ENCODE measurements around the gene BRME1. TPM values are rescaled to one million over a fixed set of nuclear protein-coding genes. Genes with fewer than 3 reads are reported as not detected.
"Not testable (repeated sequence)": the region's sequence is repeated elsewhere in the genome, so short reads cannot be mapped to it uniquely, and the experiment has no call there.

The BRME1 gene
- polyA plus RNA-seq, 3 donors, result 0.05 to 0.28 TPM; not detected in 1

DNA sequence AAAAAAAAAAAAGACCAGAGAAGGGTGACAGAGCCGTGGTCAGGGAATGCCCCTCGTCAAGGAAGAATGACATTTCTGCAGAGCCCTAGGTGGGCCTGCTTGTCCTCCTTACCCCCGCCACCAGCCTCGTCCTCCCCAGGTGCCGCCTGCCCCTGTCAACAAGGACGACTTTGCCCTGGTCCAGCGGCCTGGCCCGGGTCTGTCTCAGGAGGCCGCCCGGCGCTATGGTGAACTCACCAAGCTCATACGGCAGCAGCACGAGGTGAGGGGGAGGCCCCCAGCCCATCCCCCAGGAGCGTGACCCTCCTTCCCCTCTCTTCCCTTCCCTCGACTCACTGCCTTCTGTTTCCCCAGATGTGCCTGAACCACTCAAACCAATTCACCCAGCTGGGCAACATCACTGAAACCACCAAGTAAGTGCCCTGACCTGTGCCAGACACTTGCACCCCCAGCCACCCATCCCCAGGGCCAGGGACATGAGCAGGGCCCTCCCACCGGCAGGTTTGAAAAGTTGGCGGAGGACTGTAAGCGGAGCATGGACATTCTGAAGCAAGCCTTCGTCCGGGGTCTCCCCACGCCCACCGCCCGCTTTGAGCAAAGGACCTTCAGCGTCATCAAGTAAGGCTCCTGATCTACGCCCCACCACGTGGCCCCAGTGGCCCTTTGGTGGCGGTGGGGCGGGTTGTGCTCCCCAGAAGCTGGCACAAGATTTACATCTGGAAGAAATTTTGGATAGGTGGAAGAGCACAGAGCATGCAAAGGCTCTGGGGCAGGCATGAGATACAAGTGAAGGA is 17.5 kb upstream of the BRME1 start:
- Mint-ChIP-seq H3K27me3 (ENCODE audit: low read depth in 3 of 3) (no peaks in the 10 kb centered on the region), H3K36me3 (peaks cover 68 to 95% of the 10 kb centered on the region in 2 donors), H3K4me3 (peak overlapping the region in 1 of 2 donors; percentile 1), H3K4me1 (peaks cover 15% of the 10 kb centered on the region), H3K9me3 (peaks cover 6 to 11% (median 8%) of the 10 kb centered on the region in 7 donors), H3K27ac (peak overlapping the region in 1 of 7 donors; percentile 64)
- Histone ChIP-seq H3K36me3 (replicated peaks in 1 of 2; ENCODE audit: control insufficient read depth in 1 of 2, insufficient read depth in 2 of 2, low read length in 2 of 2) (peaks cover 75 to 89% of the 10 kb centered on the region in 2 donors), H2AFZ (ENCODE audit: insufficient read depth, low read depth, low read length, poor library complexity, severe bottlenecking) (no peak overlapping the region), H3K79me2 (ENCODE audit: insufficient read depth, low read length) (no peaks in the 10 kb centered on the region), H3K9ac (ENCODE audit: insufficient read depth, low read length, poor library complexity, severe bottlenecking) (no peak overlapping the region), H3K27me3 (ENCODE audit: control insufficient read depth in 2 of 2, insufficient read depth in 2 of 2, low read length in 2 of 2) (no peaks in the 10 kb centered on the region), H4K20me1 (ENCODE audit: insufficient read depth, low read length) (no peaks in the 10 kb centered on the region), H3K4me2 (replicated peaks; ENCODE audit: extremely low read depth, low read length, poor library complexity, severe bottlenecking) (no peak overlapping the region), H3K4me3 (replicated peaks in 1 of 3; ENCODE audit: low read depth in 2 of 3, low read length in 3 of 3) (no peak overlapping the region), H3K9me3 (replicated peaks in 1 of 2; ENCODE audit: control insufficient read depth in 1 of 2, insufficient read depth in 1 of 2, low read length in 2 of 2) (peaks cover 11 to 13% of the 10 kb centered on the region in 2 donors), H3K27ac (ENCODE audit: low read depth in 1 of 2, low read length in 2 of 2) (no peak overlapping the region), H3K4me1 (ENCODE audit: control insufficient read depth in 1 of 2, insufficient read depth in 2 of 2, low read length in 2 of 2) (peaks cover 9 to 11% of the 10 kb centered on the region in 2 donors)
- TF ChIP-seq CTCF (IDR thresholded peaks at IDR 0.05), result no peak
- DNase-seq, result no peak
- intact Hi-C loops (cut with micrococcal nuclease), result no loop called here
- 97% methylated on average over 27 of the region's 28 CpGs for WGBS (ENCODE audit: insufficient coverage)

DNA sequence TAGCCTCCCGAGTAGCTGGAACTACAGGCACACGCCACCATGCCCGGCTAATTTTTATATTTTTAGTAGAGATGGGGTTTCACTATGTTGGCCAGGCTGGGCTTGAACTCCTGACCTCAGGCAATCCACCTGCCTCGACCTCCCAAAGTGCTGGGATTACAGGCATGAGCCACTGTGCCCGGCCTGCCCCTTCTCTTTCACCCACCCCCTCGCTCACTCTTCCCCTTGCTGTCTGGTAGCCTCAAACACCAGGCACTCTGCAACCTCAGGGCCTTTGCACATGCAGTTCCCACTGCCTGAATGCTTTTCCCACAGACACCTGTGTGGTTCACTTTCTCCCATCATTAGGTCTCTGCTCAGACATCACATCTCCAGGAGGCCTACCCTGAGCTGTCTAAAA is 16.2 kb upstream of the BRME1 start:
- H3K79me2 ChIP-seq (ENCODE audit: insufficient read depth, low read length); H3K4me3 Mint-ChIP-seq; H3K27ac Mint-ChIP-seq; H4K20me1 ChIP-seq (ENCODE audit: insufficient read depth, low read length); H3K4me3 ChIP-seq (replicated peaks in 1 of 3; ENCODE audit: low read depth in 2 of 3, low read length in 3 of 3); intact Hi-C loops (cut with micrococcal nuclease); H3K27ac ChIP-seq (ENCODE audit: low read depth in 1 of 2, low read length in 2 of 2); H2AFZ ChIP-seq (ENCODE audit: insufficient read depth, low read depth, low read length, poor library complexity, severe bottlenecking); DNase-seq; H3K27me3 Mint-ChIP-seq (ENCODE audit: low read depth in 3 of 3); H3K4me2 ChIP-seq (replicated peaks; ENCODE audit: extremely low read depth, low read length, poor library complexity, severe bottlenecking); H3K9ac ChIP-seq (ENCODE audit: insufficient read depth, low read length, poor library complexity, severe bottlenecking); H3K27me3 ChIP-seq (ENCODE audit: control insufficient read depth in 2 of 2, insufficient read depth in 2 of 2, low read length in 2 of 2): not testable (repeated sequence)
- Histone ChIP-seq H3K36me3 (replicated peaks in 1 of 2; ENCODE audit: control insufficient read depth in 1 of 2, insufficient read depth in 2 of 2, low read length in 2 of 2) (peaks cover 72 to 87% of the 10 kb centered on the region in 2 donors), H3K9me3 (replicated peaks in 1 of 2; ENCODE audit: control insufficient read depth in 1 of 2, insufficient read depth in 1 of 2, low read length in 2 of 2) (peaks cover 11 to 13% of the 10 kb centered on the region in 2 donors), H3K4me1 (ENCODE audit: control insufficient read depth in 1 of 2, insufficient read depth in 2 of 2, low read length in 2 of 2) (peaks cover 9 to 11% of the 10 kb centered on the region in 2 donors)
- 96% methylated on average over 3 of the region's 6 CpGs for WGBS (ENCODE audit: insufficient coverage)
- H3K36me3 Mint-ChIP-seq, result peaks cover 66 to 89% of the 10 kb centered on the region in 2 donors
- peaks cover 12% of the 10 kb centered on the region for H3K4me1 Mint-ChIP-seq
- H3K9me3 Mint-ChIP-seq, result peaks cover 6 to 11% (median 8%) of the 10 kb centered on the region in 7 donors

Data from CD14-positive monocyte (primary cell).